ENCODE data around the gene DDT.
"Not testable (repeated sequence)": the region's sequence is repeated elsewhere in the genome, so short reads cannot be mapped to it uniquely, and the experiment has no call there.

DDT gene

DNA sequence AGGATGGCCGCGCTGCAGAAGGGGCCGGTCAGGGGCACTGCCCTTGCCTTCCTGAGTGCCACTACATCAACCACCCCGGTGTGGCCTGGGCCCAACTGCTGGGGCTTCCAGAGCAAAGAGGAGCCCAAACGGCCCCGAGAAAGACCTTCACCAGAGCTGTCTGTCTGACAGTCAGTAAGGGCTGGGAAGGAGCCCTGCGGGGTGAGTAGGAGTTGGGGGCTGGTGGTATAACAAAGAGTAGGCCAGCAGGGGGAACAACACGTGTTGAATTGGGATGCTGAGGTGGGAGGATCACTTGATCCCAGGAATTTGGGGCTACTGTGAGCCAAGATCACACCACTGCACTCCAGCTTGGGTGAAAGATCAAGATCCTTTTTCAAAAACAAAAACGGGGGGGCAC, 27.1 kb upstream of the DDT start:
- Histone ChIP-seq H3K27me3 (ENCODE audit: control insufficient read depth, low read length) (0 out of 2 replicates have a peak, but pooled peaks cover 3% of the 10 kb centered on the region), H3F3A (ENCODE audit: control insufficient read depth, insufficient read depth) (no peaks in the 10 kb centered on the region), H3K9me3 (ENCODE audit: control insufficient read depth, insufficient read depth, low read length) (no peaks in the 10 kb centered on the region), H3K27ac (ENCODE audit: low read depth, low read length) (no peak overlapping the region), H3K4me1 (ENCODE audit: control insufficient read depth, low read length) (no peaks in the 10 kb centered on the region), H3K36me3 (ENCODE audit: control insufficient read depth, low read length) (no peaks in the 10 kb centered on the region), H3K79me2 (ENCODE audit: control insufficient read depth, low read length) (no peaks in the 10 kb centered on the region), H3K4me2 (ENCODE audit: low read length) (no peak overlapping the region), H4K20me1 (ENCODE audit: control insufficient read depth, insufficient read depth, low read depth, low read length) (no peaks in the 10 kb centered on the region), H3K4me3 (ENCODE audit: low read length) (no peak overlapping the region), H3K9me2 (replicated peaks; ENCODE audit: control insufficient read depth, low read length) (no peaks in the 10 kb centered on the region)
- TF ChIP-seq, protein P1, sequence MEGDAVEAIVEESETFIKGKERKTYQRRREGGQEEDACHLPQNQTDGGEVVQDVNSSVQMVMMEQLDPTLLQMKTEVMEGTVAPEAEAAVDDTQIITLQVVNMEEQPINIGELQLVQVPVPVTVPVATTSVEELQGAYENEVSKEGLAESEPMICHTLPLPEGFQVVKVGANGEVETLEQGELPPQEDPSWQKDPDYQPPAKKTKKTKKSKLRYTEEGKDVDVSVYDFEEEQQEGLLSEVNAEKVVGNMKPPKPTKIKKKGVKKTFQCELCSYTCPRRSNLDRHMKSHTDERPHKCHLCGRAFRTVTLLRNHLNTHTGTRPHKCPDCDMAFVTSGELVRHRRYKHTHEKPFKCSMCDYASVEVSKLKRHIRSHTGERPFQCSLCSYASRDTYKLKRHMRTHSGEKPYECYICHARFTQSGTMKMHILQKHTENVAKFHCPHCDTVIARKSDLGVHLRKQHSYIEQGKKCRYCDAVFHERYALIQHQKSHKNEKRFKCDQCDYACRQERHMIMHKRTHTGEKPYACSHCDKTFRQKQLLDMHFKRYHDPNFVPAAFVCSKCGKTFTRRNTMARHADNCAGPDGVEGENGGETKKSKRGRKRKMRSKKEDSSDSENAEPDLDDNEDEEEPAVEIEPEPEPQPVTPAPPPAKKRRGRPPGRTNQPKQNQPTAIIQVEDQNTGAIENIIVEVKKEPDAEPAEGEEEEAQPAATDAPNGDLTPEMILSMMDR (IDR thresholded peaks at IDR 0.05; ENCODE audit: low read depth, low read length, poor library complexity, severe bottlenecking) = no peak
- no peak for TF ChIP-seq EZH2phosphoT487 (IDR thresholded peaks at IDR 0.05; ENCODE audit: borderline replicate concordance, low read length)

- H3K9me2 ChIP-seq (replicated peaks; ENCODE audit: control insufficient read depth, low read length); H3K9me3 ChIP-seq (ENCODE audit: control insufficient read depth, insufficient read depth, low read length); H4K20me1 ChIP-seq (ENCODE audit: control insufficient read depth, insufficient read depth, low read depth, low read length); H3K36me3 ChIP-seq (ENCODE audit: control insufficient read depth, low read length); H3K4me3 ChIP-seq (ENCODE audit: low read length); H3K27me3 ChIP-seq (ENCODE audit: control insufficient read depth, low read length); H3F3A ChIP-seq (ENCODE audit: control insufficient read depth, insufficient read depth); H3K79me2 ChIP-seq (ENCODE audit: control insufficient read depth, low read length); H3K27ac ChIP-seq (ENCODE audit: low read depth, low read length); H3K4me1 ChIP-seq (ENCODE audit: control insufficient read depth, low read length); H3K4me2 ChIP-seq (ENCODE audit: low read length): not testable (repeated sequence)
Measured at GRCh38 chr22:23999779-24000178, 25.5 kb upstream of the DDT start.

GRCh38 chr22:23997092-23997491, 22.9 kb upstream of the DDT start:
- no peak for TF ChIP-seq EZH2phosphoT487 (IDR thresholded peaks at IDR 0.05; ENCODE audit: borderline replicate concordance, low read length)
- TF ChIP-seq, protein P1 (IDR thresholded peaks at IDR 0.05; ENCODE audit: low read depth, low read length, poor library complexity, severe bottlenecking) = no peak

GRCh38 chr22:23993581-23994177, 19.4 kb upstream of the DDT start:
- H3K27me3 ChIP-seq (ENCODE audit: control insufficient read depth, low read length); H4K20me1 ChIP-seq (ENCODE audit: control insufficient read depth, insufficient read depth, low read depth, low read length); H3K4me1 ChIP-seq (ENCODE audit: control insufficient read depth, low read length); H3K27ac ChIP-seq (ENCODE audit: low read depth, low read length); H3K36me3 ChIP-seq (ENCODE audit: control insufficient read depth, low read length); H3K9me3 ChIP-seq (ENCODE audit: control insufficient read depth, insufficient read depth, low read length); H3K4me2 ChIP-seq (ENCODE audit: low read length); H3K4me3 ChIP-seq (ENCODE audit: low read length); H3K9me2 ChIP-seq (replicated peaks; ENCODE audit: control insufficient read depth, low read length); H3K79me2 ChIP-seq (ENCODE audit: control insufficient read depth, low read length); H3F3A ChIP-seq (ENCODE audit: control insufficient read depth, insufficient read depth): not testable (repeated sequence)

More at GRCh38 chr22:23997092-23997491, 22.9 kb upstream of the DDT start:
- no peaks in the 10 kb centered on the region for H3K36me3 ChIP-seq (ENCODE audit: control insufficient read depth, low read length)
- no peak overlapping the region for H3K4me3 ChIP-seq (ENCODE audit: low read length)
- H3K27me3 ChIP-seq (ENCODE audit: control insufficient read depth, low read length) = 0 out of 2 replicates have a peak, but pooled peaks cover under 1% of the 10 kb centered on the region
- no peak overlapping the region for H3K4me2 ChIP-seq (ENCODE audit: low read length)
- no peaks in the 10 kb centered on the region for H3F3A ChIP-seq (ENCODE audit: control insufficient read depth, insufficient read depth)
- no peaks in the 10 kb centered on the region for H3K9me2 ChIP-seq (replicated peaks; ENCODE audit: control insufficient read depth, low read length)
- no peak overlapping the region for H3K27ac ChIP-seq (ENCODE audit: low read depth, low read length)
- no peaks in the 10 kb centered on the region for H3K9me3 ChIP-seq (ENCODE audit: control insufficient read depth, insufficient read depth, low read length)
- no peaks in the 10 kb centered on the region for H3K4me1 ChIP-seq (ENCODE audit: control insufficient read depth, low read length)
- no peaks in the 10 kb centered on the region for H3K79me2 ChIP-seq (ENCODE audit: control insufficient read depth, low read length)
- no peaks in the 10 kb centered on the region for H4K20me1 ChIP-seq (ENCODE audit: control insufficient read depth, insufficient read depth, low read depth, low read length)

GRCh38 chr22:23993080-23993479, 18.8 kb upstream of the DDT start:
- not testable (repeated sequence) for H3K9me2 ChIP-seq (replicated peaks; ENCODE audit: control insufficient read depth, low read length); H3K4me1 ChIP-seq (ENCODE audit: control insufficient read depth, low read length); H3K36me3 ChIP-seq (ENCODE audit: control insufficient read depth, low read length); H3K4me3 ChIP-seq (ENCODE audit: low read length); H3K4me2 ChIP-seq (ENCODE audit: low read length); H3K9me3 ChIP-seq (ENCODE audit: control insufficient read depth, insufficient read depth, low read length); H3K79me2 ChIP-seq (ENCODE audit: control insufficient read depth, low read length); H3F3A ChIP-seq (ENCODE audit: control insufficient read depth, insufficient read depth); H3K27me3 ChIP-seq (ENCODE audit: control insufficient read depth, low read length); H4K20me1 ChIP-seq (ENCODE audit: control insufficient read depth, insufficient read depth, low read depth, low read length); H3K27ac ChIP-seq (ENCODE audit: low read depth, low read length)

GRCh38 chr22:23989583-23990244, 15.5 kb upstream of the DDT start:
- H3K4me1 ChIP-seq (ENCODE audit: control insufficient read depth, low read length); H3K4me2 ChIP-seq (ENCODE audit: low read length); H4K20me1 ChIP-seq (ENCODE audit: control insufficient read depth, insufficient read depth, low read depth, low read length); H3K79me2 ChIP-seq (ENCODE audit: control insufficient read depth, low read length); H3K9me2 ChIP-seq (replicated peaks; ENCODE audit: control insufficient read depth, low read length); H3K27ac ChIP-seq (ENCODE audit: low read depth, low read length); H3K36me3 ChIP-seq (ENCODE audit: control insufficient read depth, low read length); H3K4me3 ChIP-seq (ENCODE audit: low read length); H3K9me3 ChIP-seq (ENCODE audit: control insufficient read depth, insufficient read depth, low read length); H3F3A ChIP-seq (ENCODE audit: control insufficient read depth, insufficient read depth); H3K27me3 ChIP-seq (ENCODE audit: control insufficient read depth, low read length): not testable (repeated sequence)
